ENCODE results near the gene TRIM29. TPM values are rescaled to one million over a fixed set of nuclear protein-coding genes. Genes with fewer than 3 reads are reported as not detected.

TRIM29 gene
- total and polyA plus RNA-seq, 9 of the 15 experiments (the other 6 are each of a cell fraction or from before 2014, with no cell fraction given), result 0.08 to 1.4 (median 0.42) TPM; not detected in 2

- TF ChIP-seq RNF2 (IDR thresholded peaks at IDR 0.05), result no peak
- no peak for TF ChIP-seq LEF1 (IDR thresholded peaks at IDR 0.05)
- TF ChIP-seq LARP7 (IDR thresholded peaks at IDR 0.05), result no peak
- TF ChIP-seq COPS2 (conservative IDR thresholded peaks at IDR 0.05), result no peak
- no peak for TF ChIP-seq HMG20B (CRISPR knock-in tag; IDR thresholded peaks at IDR 0.05)
- TF ChIP-seq KDM5B (IDR thresholded peaks at IDR 0.05; ENCODE audit: insufficient replicate concordance, low read depth, low read length), result no peak
- no peak for TF ChIP-seq MXI1 (IDR thresholded peaks at IDR 0.05; ENCODE audit: low read depth, low read length)
- TF ChIP-seq HNRNPL (IDR thresholded peaks at IDR 0.05; ENCODE audit: low read depth, low read length), result no peak
- no peak for TF ChIP-seq ZNF140 (CRISPR knock-in tag; IDR thresholded peaks at IDR 0.05)
- TF ChIP-seq ZMIZ1 (IDR thresholded peaks at IDR 0.05; ENCODE audit: low read depth in 2 of 2, low read length in 2 of 2), result no peak
- TF ChIP-seq CHAMP1 (IDR thresholded peaks at IDR 0.05), result no peak
- no TSS peak for BruUV-seq (replicated peaks)
- Histone ChIP-seq H3K9me1 (ENCODE audit: control insufficient read depth, insufficient read depth, low read length) (no peaks in the 10 kb centered on the region), H3K4me1 (replicated peaks in 1 of 2; ENCODE audit: control insufficient read depth in 2 of 2, insufficient read depth in 2 of 2, low read length in 2 of 2) (no peaks in the 10 kb centered on the region; a peak in 1 of 5 replicates), H3K9ac (ENCODE audit: insufficient read depth in 1 of 2, low read depth in 2 of 2, low read length in 2 of 2) (no peak overlapping the region), H2AFZ (ENCODE audit: low read depth, low read length) (no peak overlapping the region), H3K9me3 (replicated peaks; ENCODE audit: control insufficient read depth, insufficient read depth, low read depth, low read length) (no peaks in the 10 kb centered on the region), H4K20me1 (replicated peaks; ENCODE audit: control insufficient read depth, insufficient read depth, low read length) (peaks cover 4% of the 10 kb centered on the region; the same call in 1 of the 2 replicates), H3K4me3 (no peak overlapping the region), H3K27me3 (ENCODE audit: control insufficient read depth in 2 of 2, insufficient read depth in 2 of 2, low read length in 2 of 2) (peaks cover 22 to 86% of the 10 kb centered on the region in 2 experiments), H3K27ac (ENCODE audit: extremely low read depth, low read depth, low read length) (no peak overlapping the region), H3K79me2 (ENCODE audit: control insufficient read depth, insufficient read depth, low read length) (no peaks in the 10 kb centered on the region), H3K36me3 (ENCODE audit: control insufficient read depth, insufficient read depth, low read length) (no peaks in the 10 kb centered on the region), H3K4me2 (ENCODE audit: insufficient read depth, low read length) (no peak overlapping the region)
- FAIRE-seq, result no peak
- no peak for DNase-seq (ENCODE audit: extremely low read depth in 1 of 4, low spot score in 3 of 4)
- intact Hi-C loops (cut with micrococcal nuclease) (no loop called here), in situ Hi-C loops (cut with MboI) (no loop called here)
- CTCF ChIA-PET (ENCODE audit: low intra/inter-chr PET ratio), result no interaction called here
- 3% methylated on average over 3 of the region's 3 CpGs for WGBS (ENCODE audit: insufficient coverage, low coverage, missing lambda C conversion rate)
- POLR2A ChIA-PET, result interaction anchor here (0.5 to 1.4 kb wide), 2 partner anchors 28 to 30 kb away, joined by 3 to 4 read pairs; no protein-coding TSS in a partner anchor
- ATAC-seq, result no peak
Observed at GRCh38 chr11:120185706-120186455, 48.0 kb upstream of the TRIM29 start.
